ENCODE results near the gene NELFCD. TPM values are rescaled to one million over a fixed set of nuclear protein-coding genes. Genes with fewer than 3 reads are reported as not detected.
A peak's percentile ranks its signal among the peaks of the same experiment; 100 is the strongest.

Gene NELFCD
- total and polyA plus RNA-seq, 9 of the 15 experiments (the other 6 are each of a cell fraction or from before 2014, with no cell fraction given): 11.7 to 163 (median 96.5) TPM

DNA sequence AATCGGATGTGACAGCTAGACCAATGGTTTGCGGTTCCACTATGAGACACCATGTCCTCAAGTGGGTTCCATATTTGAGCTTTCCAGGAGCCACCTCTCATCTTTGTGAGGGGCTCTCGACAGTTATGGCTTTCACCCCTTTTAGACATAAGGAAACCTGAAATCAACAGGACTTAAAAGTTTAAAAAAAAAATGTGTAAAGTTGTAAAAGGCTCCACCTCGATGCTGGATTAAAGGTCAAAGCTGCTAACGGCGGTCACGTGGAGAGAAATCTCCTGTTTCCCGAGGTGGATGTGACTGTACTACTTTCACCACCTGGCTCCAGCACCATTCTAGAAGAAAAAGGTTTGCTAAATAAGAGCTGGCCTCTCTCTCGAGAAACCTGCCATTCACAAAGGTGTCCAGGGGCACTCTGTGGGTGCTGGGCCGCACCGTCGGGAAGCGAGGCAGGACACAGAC is 50.5 kb downstream of the NELFCD start:
- ChIA-PET CTCF (ENCODE audit: low intra/inter-chr PET ratio) (no interaction called here), POLR2A (interaction anchor here (0.6 to 4.5 kb wide), 17 partner anchors 8 to 369 kb away, joined by 3 to 31 read pairs (median 3); partner anchors contain the start of genes PRELID3B and TUBB1)
- peaks cover 72% of the 10 kb centered on the region for H3K79me2 ChIP-seq (ENCODE audit: control insufficient read depth, insufficient read depth, low read length)
- H3K9me3 ChIP-seq (replicated peaks; ENCODE audit: control insufficient read depth, insufficient read depth, low read depth, low read length): no peaks in the 10 kb centered on the region
- H2AFZ ChIP-seq (ENCODE audit: low read depth, low read length): peak overlapping the region; percentile 73; the same call in 1 of the 2 replicates
- FAIRE-seq (no peak), ATAC-seq (peak; percentile 12), DNase-seq (ENCODE audit: extremely low read depth in 1 of 4, low spot score in 3 of 4) (no peak)
- peaks cover 88% of the 10 kb centered on the region for H3K36me3 ChIP-seq (ENCODE audit: control insufficient read depth, insufficient read depth, low read length)
- no peaks in the 10 kb centered on the region for H4K20me1 ChIP-seq (replicated peaks; ENCODE audit: control insufficient read depth, insufficient read depth, low read length)
- H3K9ac ChIP-seq (ENCODE audit: insufficient read depth in 1 of 2, low read depth in 2 of 2, low read length in 2 of 2): peak overlapping the region; percentile 93 to 97
- in situ Hi-C loops (cut with MboI) (no loop called here), intact Hi-C loops (cut with micrococcal nuclease) (loop anchor here (5.0 kb wide), 2 partner anchors 49 to 139 kb away; partner anchors contain the start of gene NELFCD)
- BruUV-seq (replicated peaks): no TSS peak
- peak overlapping the region; percentile 84 for H3K4me3 ChIP-seq
- no peaks in the 10 kb centered on the region for H3K9me1 ChIP-seq (ENCODE audit: control insufficient read depth, insufficient read depth, low read length)
- peak overlapping the region; percentile 94 for H3K4me2 ChIP-seq (ENCODE audit: insufficient read depth, low read length)
- WGBS (ENCODE audit: insufficient coverage, low coverage, missing lambda C conversion rate): 1% methylated on average over 12 of the region's 13 CpGs
- H3K27ac ChIP-seq (ENCODE audit: extremely low read depth, low read depth, low read length): peak overlapping the region; percentile 96
- no peaks in the 10 kb centered on the region for H3K27me3 ChIP-seq (ENCODE audit: control insufficient read depth in 2 of 2, insufficient read depth in 2 of 2, low read length in 2 of 2)
- peaks cover 13 to 18% of the 10 kb centered on the region in 2 experiments; a peak in 4 of 5 replicates for H3K4me1 ChIP-seq (replicated peaks in 1 of 2; ENCODE audit: control insufficient read depth in 2 of 2, insufficient read depth in 2 of 2, low read length in 2 of 2)
- TF ChIP-seq, protein P1, sequence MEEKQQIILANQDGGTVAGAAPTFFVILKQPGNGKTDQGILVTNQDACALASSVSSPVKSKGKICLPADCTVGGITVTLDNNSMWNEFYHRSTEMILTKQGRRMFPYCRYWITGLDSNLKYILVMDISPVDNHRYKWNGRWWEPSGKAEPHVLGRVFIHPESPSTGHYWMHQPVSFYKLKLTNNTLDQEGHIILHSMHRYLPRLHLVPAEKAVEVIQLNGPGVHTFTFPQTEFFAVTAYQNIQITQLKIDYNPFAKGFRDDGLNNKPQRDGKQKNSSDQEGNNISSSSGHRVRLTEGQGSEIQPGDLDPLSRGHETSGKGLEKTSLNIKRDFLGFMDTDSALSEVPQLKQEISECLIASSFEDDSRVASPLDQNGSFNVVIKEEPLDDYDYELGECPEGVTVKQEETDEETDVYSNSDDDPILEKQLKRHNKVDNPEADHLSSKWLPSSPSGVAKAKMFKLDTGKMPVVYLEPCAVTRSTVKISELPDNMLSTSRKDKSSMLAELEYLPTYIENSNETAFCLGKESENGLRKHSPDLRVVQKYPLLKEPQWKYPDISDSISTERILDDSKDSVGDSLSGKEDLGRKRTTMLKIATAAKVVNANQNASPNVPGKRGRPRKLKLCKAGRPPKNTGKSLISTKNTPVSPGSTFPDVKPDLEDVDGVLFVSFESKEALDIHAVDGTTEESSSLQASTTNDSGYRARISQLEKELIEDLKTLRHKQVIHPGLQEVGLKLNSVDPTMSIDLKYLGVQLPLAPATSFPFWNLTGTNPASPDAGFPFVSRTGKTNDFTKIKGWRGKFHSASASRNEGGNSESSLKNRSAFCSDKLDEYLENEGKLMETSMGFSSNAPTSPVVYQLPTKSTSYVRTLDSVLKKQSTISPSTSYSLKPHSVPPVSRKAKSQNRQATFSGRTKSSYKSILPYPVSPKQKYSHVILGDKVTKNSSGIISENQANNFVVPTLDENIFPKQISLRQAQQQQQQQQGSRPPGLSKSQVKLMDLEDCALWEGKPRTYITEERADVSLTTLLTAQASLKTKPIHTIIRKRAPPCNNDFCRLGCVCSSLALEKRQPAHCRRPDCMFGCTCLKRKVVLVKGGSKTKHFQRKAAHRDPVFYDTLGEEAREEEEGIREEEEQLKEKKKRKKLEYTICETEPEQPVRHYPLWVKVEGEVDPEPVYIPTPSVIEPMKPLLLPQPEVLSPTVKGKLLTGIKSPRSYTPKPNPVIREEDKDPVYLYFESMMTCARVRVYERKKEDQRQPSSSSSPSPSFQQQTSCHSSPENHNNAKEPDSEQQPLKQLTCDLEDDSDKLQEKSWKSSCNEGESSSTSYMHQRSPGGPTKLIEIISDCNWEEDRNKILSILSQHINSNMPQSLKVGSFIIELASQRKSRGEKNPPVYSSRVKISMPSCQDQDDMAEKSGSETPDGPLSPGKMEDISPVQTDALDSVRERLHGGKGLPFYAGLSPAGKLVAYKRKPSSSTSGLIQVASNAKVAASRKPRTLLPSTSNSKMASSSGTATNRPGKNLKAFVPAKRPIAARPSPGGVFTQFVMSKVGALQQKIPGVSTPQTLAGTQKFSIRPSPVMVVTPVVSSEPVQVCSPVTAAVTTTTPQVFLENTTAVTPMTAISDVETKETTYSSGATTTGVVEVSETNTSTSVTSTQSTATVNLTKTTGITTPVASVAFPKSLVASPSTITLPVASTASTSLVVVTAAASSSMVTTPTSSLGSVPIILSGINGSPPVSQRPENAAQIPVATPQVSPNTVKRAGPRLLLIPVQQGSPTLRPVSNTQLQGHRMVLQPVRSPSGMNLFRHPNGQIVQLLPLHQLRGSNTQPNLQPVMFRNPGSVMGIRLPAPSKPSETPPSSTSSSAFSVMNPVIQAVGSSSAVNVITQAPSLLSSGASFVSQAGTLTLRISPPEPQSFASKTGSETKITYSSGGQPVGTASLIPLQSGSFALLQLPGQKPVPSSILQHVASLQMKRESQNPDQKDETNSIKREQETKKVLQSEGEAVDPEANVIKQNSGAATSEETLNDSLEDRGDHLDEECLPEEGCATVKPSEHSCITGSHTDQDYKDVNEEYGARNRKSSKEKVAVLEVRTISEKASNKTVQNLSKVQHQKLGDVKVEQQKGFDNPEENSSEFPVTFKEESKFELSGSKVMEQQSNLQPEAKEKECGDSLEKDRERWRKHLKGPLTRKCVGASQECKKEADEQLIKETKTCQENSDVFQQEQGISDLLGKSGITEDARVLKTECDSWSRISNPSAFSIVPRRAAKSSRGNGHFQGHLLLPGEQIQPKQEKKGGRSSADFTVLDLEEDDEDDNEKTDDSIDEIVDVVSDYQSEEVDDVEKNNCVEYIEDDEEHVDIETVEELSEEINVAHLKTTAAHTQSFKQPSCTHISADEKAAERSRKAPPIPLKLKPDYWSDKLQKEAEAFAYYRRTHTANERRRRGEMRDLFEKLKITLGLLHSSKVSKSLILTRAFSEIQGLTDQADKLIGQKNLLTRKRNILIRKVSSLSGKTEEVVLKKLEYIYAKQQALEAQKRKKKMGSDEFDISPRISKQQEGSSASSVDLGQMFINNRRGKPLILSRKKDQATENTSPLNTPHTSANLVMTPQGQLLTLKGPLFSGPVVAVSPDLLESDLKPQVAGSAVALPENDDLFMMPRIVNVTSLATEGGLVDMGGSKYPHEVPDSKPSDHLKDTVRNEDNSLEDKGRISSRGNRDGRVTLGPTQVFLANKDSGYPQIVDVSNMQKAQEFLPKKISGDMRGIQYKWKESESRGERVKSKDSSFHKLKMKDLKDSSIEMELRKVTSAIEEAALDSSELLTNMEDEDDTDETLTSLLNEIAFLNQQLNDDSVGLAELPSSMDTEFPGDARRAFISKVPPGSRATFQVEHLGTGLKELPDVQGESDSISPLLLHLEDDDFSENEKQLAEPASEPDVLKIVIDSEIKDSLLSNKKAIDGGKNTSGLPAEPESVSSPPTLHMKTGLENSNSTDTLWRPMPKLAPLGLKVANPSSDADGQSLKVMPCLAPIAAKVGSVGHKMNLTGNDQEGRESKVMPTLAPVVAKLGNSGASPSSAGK (IDR thresholded peaks at IDR 0.05): peak; percentile 11; the same call in 1 of the 2 replicates
- TF ChIP-seq ZBTB1 (CRISPR knock-in tag; IDR thresholded peaks at IDR 0.05; ENCODE audit: borderline replicate concordance, low read depth): no peak
- 0 out of 2 replicates have a peak, but pooled peaks have one; percentile 81 for TF ChIP-seq ZNF77 (CRISPR knock-in tag; IDR thresholded peaks at IDR 0.05)
- TF ChIP-seq SP1 (CRISPR knock-in tag; IDR thresholded peaks at IDR 0.05): peak; percentile 30; the same call in 1 of the 2 replicates
- TF ChIP-seq TCF7 (IDR thresholded peaks at IDR 0.05; ENCODE audit: borderline replicate concordance): no peak
- TF ChIP-seq XRCC5 (IDR thresholded peaks at IDR 0.05; ENCODE audit: low read depth, low read length): 0 out of 2 replicates have a peak, but pooled peaks have one; percentile 21
- TF ChIP-seq, protein P2, sequence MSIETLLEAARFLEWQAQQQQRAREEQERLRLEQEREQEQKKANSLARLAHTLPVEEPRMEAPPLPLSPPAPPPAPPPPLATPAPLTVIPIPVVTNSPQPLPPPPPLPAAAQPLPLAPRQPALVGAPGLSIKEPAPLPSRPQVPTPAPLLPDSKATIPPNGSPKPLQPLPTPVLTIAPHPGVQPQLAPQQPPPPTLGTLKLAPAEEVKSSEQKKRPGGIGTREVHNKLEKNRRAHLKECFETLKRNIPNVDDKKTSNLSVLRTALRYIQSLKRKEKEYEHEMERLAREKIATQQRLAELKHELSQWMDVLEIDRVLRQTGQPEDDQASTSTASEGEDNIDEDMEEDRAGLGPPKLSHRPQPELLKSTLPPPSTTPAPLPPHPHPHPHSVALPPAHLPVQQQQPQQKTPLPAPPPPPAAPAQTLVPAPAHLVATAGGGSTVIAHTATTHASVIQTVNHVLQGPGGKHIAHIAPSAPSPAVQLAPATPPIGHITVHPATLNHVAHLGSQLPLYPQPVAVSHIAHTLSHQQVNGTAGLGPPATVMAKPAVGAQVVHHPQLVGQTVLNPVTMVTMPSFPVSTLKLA (conservative IDR thresholded peaks at IDR 0.05): peak in 1 of 2 experiments; percentile 21; a peak in 2 of 4 replicates
- 0 out of 4 replicates have a peak, but pooled peaks of 1 of the 2 experiments have one; percentile 74 for TF ChIP-seq SRF (CRISPR knock-in tag; IDR thresholded peaks at IDR 0.05)
